Calu3 (cell line): Measurements from ENCODE around the gene IRX2. TPM values are rescaled to one million over a fixed set of nuclear protein-coding genes. Genes with fewer than 3 reads are reported as not detected.

Experiments
- BruUV-seq: library from RNA; stranded (reverse); fragments of 400-500 nt; replicated peaks from 2 replicates; lab custom pipeline; 2021; lab: Mats Ljungman, UMichigan
- CTCF ChIA-PET: fragments of 300-600 bp; sonication (Branson Sonifier 250); formaldehyde crosslinking; loops from one replicate; lab custom pipeline; 2022; ENCODE audit warnings: antibody characterized with exemption; lab: Charles Lee
- DNase-seq: peaks from one replicate; pipeline ENCODE4 v3.0.0; 2022
- H3K27ac Mint-ChIP-seq: one replicate; pipeline ENCODE4 v1.8.0; 2022; ENCODE audit warnings: mixed read lengths; ENCODE audit not compliant: unreplicated experiment
- H3K27me3 Mint-ChIP-seq: one replicate; pipeline ENCODE4 v1.8.0; 2022; ENCODE audit warnings: mixed read lengths; ENCODE audit not compliant: unreplicated experiment
- H3K36me3 Mint-ChIP-seq: one replicate; pipeline ENCODE4 v1.8.0; 2022; ENCODE audit warnings: mild to moderate bottlenecking, moderate library complexity, mixed read lengths; ENCODE audit not compliant: insufficient read depth, unreplicated experiment
- H3K4me1 Mint-ChIP-seq: one replicate; pipeline ENCODE4 v1.8.0; 2022; ENCODE audit warnings: mild to moderate bottlenecking, low read depth, mixed read lengths; ENCODE audit not compliant: unreplicated experiment
- H3K4me3 Mint-ChIP-seq: one replicate; pipeline ENCODE4 v1.8.0; 2022; ENCODE audit warnings: mild to moderate bottlenecking, low read depth, moderate library complexity, mixed read lengths; ENCODE audit not compliant: unreplicated experiment
- H3K9me3 Mint-ChIP-seq: one replicate; pipeline ENCODE4 v1.8.0; 2022; ENCODE audit warnings: low read depth, mixed read lengths; ENCODE audit not compliant: unreplicated experiment
- intact Hi-C: fragments of 100-400 bp; cut with micrococcal nuclease; formaldehyde crosslinking; loops from one replicate; pipeline ENCODE4 v1.10.0; 2022; ENCODE audit not compliant: unreplicated experiment
- total RNA-seq: library from RNA; stranded (reverse); gene quantifications from 2 replicates; pipeline ENCODE4 v1.2.3, GENCODE V29; 2022
- TF ChIP-seq, protein P1 (sequence below): fragments of 200-600 bp; IDR thresholded peaks from one replicate; pipeline ENCODE4 v1.8.0; 2022; ENCODE audit warnings: antibody characterized with exemption; ENCODE audit not compliant: unreplicated experiment

IRX2 gene
- total RNA-seq, 1 experiment from 2014 or later = not detected

DNA sequence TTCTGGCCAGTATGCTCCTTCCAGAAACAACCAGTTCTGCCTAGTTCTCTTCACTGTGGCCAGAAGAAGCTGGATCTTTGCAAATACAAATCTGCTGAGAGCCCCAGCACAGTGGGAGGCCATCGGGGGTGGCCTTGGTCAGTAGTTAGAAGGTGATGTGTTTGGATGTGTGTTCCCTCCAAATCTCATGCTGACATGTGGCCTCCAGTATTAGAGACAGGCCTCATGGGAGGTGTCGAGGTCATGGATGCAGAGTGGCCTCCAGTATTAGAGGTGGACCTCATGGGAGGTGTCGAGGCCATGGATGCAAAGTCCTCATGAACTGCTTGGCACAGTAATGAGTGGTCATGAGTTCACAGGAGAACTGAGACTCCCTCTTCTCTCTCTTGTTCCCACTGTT, 7.6 kb upstream of the IRX2 start:
- no TSS peak for BruUV-seq
- Mint-ChIP-seq H3K27me3 (no peaks in the 10 kb centered on the region), H3K4me1 (no peaks in the 10 kb centered on the region), H3K36me3 (peaks cover 4% of the 10 kb centered on the region), H3K4me3 (no peak overlapping the region), H3K9me3 (peaks cover 11% of the 10 kb centered on the region), H3K27ac (no peak overlapping the region)
- TF ChIP-seq, protein P1, sequence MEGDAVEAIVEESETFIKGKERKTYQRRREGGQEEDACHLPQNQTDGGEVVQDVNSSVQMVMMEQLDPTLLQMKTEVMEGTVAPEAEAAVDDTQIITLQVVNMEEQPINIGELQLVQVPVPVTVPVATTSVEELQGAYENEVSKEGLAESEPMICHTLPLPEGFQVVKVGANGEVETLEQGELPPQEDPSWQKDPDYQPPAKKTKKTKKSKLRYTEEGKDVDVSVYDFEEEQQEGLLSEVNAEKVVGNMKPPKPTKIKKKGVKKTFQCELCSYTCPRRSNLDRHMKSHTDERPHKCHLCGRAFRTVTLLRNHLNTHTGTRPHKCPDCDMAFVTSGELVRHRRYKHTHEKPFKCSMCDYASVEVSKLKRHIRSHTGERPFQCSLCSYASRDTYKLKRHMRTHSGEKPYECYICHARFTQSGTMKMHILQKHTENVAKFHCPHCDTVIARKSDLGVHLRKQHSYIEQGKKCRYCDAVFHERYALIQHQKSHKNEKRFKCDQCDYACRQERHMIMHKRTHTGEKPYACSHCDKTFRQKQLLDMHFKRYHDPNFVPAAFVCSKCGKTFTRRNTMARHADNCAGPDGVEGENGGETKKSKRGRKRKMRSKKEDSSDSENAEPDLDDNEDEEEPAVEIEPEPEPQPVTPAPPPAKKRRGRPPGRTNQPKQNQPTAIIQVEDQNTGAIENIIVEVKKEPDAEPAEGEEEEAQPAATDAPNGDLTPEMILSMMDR = no peak
- CTCF ChIA-PET = no interaction called here
- intact Hi-C loops = no loop called here
- DNase-seq = no peak

DNA sequence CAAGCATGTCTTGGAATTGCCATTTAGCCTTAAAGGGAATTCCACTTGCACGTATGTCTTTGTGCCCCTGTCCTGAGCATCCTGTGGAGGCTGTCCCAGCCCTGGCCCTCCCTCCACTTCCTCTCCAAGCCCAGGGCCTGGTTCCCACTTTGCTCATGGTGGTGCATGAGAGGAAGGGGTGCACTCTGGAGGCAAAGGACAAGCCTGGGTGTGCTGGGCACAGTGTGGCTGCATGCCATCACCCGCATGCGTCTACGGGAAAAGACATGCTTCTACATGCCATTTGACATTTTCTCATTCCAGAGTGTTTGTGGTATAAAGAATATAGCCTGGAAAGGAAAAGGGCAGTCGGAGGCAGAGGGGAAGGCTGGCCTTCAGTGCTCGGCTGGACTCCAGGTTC, 7.2 kb upstream of the IRX2 start:
- Mint-ChIP-seq H3K4me1 (no peaks in the 10 kb centered on the region), H3K27ac (no peak overlapping the region), H3K36me3 (peaks cover 4% of the 10 kb centered on the region), H3K4me3 (no peak overlapping the region), H3K27me3 (no peaks in the 10 kb centered on the region), H3K9me3 (peaks cover 12% of the 10 kb centered on the region)
- no TSS peak for BruUV-seq
- TF ChIP-seq, protein P1 = no peak
- CTCF ChIA-PET = no interaction called here
- DNase-seq = no peak
- intact Hi-C loops = no loop called here

DNA sequence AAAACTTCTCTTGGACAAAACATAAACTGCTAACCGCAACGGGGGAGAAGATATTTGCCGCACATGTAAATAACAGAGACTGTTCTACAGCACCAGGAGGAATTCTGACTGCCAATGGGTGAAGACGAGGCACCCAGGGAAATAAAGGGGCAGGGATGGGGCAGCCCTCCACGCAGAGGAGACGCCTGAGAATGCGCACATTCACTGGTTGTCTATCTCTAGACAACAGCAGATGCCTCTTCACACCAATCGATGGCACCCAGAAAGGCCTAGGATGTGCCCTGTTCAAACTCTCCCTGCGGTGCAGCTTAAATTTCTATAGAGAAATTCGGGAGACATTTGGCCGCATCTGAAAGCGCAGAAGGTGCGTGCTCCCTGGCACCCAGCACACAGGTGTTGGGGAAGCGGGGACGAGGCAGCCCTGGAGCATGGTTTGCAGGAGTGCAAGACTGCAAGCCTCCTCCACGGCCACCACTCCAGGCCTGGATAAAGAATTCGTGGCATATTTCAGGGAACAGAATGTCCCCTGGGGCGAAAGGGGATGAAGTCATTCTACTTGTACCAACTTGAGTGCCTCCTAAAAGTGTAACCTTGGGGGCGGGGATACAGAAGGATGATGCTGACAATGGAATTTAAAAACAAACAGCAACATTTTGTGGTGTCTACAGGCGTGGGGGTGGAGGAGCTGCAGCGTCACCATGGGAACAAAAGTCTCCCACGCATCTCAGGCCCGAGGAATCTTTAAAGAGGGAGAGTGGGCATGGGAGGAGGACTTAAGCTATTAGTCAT, 6.3 kb upstream of the IRX2 start:
- H3K9me3 Mint-ChIP-seq = peaks cover 12% of the 10 kb centered on the region
- no TSS peak for BruUV-seq
- intact Hi-C loops = no loop called here
- CTCF ChIA-PET = no interaction called here
- TF ChIP-seq, protein P1 = no peak
- H3K36me3 Mint-ChIP-seq = peaks cover 4% of the 10 kb centered on the region
- H3K27ac Mint-ChIP-seq = no peak overlapping the region
- no peak overlapping the region for H3K4me3 Mint-ChIP-seq
- no peak for DNase-seq
- H3K27me3 Mint-ChIP-seq = no peaks in the 10 kb centered on the region
- H3K4me1 Mint-ChIP-seq = no peaks in the 10 kb centered on the region

DNA sequence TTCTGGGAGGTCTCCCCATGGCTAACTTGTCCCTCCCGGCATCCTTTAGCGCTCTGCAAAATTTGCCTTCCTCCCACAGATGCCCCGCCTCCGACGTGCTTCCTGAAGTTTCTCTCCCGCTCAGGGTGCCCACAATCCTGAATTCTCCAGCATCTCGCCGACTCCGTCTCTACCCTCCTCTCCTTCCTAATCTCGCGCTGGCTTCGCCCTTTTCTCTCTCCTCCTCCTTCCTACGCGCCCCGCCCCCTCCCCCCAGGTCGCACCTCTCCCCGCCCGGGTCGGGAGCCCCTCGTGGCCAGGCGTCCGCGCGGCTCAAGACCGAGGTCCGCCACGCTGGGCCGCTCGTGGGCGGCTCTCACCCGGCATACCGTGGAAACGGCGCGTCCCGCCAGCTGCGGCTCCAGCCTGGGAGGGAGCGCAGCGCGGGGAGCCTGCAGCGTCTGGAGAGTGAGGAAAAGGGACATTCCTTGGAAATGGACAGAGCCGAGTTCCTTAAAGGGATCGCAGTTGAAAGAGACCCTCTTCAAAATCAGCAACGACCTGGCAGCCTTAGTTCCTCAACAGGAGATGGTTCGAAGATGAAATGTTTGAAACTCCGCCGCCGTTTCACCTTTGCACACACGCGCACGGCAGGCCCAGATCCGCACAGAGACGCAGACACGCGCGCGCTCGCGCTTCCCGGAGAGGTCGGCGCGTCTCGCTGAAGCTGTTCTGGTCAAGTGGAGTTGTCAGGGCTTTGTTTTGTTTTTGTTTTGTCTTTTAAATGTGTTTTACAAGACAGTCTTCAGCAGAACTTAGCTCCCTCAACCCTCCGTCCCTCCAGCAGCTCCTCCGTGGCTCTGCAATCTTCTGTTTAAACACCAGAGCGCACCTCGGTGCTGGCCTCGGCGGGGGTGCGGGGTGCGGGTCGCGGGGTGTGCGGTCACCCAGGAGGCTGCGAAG, 5.0 kb upstream of the IRX2 start:
- H3K4me3 Mint-ChIP-seq = no peak overlapping the region
- no TSS peak for BruUV-seq
- H3K27me3 Mint-ChIP-seq = no peaks in the 10 kb centered on the region
- CTCF ChIA-PET = no interaction called here
- H3K9me3 Mint-ChIP-seq = peaks cover 7% of the 10 kb centered on the region
- intact Hi-C loops = no loop called here
- DNase-seq = no peak
- TF ChIP-seq, protein P1 = no peak
- H3K36me3 Mint-ChIP-seq = peaks cover 4% of the 10 kb centered on the region
- H3K27ac Mint-ChIP-seq = no peak overlapping the region
- no peaks in the 10 kb centered on the region for H3K4me1 Mint-ChIP-seq
